GM19452 (cell line): Measurements from ENCODE around the gene MAD2L2.
A peak's percentile ranks its signal among the peaks of the same experiment; 100 is the strongest.

Experiments used
- ATAC-seq: cut with Tn5 transposase; IDR thresholded peaks from one replicate; pipeline ENCODE4 v1.9.1; 2021; ENCODE audit not compliant: unreplicated experiment

The MAD2L2 gene

DNA sequence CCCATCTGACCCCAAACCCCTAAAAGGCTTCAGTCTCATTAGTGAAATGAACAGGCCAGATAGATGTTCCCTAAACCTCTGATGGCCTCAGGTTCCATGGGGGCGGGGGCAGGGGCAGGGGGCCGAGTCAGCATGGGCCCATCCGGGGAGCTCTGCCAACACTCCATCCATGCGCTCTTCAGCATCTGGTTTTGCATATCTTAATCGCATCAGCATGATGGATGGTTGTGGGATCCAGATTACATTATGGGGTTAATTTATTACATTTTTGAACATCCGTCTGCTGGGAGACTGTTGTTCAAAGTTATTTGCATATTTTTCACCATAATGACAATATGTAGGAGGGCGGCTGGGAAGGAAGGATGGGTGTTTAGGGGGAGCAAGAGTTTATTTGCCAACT is 3.1 kb upstream of the MAD2L2 start:
- ATAC-seq: no peak

DNA sequence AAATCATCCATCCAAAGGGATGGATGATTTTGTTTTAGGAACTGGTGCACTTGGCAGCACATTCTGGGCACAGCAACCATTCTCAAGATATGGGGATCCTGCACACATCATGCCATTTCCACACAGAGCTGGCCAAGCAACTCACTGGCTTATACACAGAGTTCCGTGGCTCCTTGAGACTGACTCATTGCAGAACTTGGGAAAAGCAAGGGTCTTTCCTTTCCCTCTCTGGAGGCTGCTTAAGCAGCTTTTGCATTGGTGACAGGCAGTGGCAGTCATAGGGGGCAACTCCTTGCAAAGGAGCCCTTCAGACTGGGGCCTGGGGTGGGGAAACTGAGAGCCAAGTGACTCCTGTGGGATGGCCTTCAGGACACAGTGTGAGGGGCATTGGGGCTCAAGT is 1.9 kb upstream of the MAD2L2 start:
- ATAC-seq: no peak

DNA sequence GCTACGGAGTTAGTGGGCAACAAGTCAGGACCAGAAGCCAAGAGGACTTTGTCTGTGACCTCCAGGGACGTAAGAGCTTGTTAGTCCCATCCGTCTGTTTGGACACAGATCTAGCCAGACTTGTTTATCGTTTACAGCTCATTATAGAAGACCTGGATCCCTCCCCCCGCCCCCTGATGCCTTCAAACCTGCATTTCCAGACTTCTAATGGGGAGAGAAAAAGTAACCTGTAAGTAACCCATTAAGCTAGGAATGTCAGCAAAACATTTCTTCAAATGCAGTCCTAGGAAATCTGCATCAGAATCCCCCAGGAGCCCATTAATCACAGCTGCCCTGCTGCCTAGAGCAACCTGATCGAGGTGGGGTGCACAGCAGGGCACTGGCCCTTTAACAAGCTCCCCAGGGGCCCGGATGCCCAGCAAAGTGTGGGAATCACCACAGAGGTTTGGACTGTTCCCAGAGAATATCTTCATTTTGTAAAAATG is 1.4 kb upstream of the MAD2L2 start:
- no peak for ATAC-seq

DNA sequence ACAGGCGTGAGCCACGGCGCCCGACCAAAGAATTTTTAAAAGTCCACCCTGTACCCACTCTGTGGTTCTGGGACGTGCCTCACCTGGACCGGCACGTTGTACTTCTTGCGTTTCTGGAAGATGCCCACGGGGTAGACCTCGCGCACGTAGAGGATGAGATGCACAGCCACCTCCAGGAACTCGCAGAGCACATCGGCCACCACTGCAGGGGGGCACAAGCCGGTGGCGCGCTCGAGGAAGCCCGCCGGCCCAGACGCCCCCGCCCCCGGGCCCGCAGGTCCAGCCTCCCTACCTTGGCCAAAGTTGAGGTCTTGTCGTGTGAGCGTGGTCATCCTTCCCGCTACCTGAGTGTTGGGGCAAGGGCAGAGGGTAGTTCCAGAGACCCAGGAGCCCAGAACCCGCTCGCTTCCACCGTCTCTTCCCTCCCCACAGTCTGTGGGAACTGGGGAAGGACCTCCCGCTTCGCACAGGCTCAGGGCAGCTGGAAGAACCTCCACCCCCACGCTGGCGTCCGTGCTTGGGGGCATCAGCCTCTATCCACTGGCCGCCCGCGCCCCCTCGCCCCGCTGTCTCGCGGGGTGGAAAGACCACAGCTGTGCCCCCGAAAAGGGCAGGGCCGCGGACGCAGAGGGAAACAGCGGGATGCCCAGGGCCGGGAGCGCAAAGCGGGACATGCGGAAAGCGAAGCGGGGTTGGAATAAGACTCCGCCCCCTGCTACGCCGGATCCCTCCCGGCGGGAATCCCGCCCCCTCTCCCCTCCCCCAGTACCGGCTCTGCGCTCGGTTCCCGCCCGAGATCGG is 478 bp downstream of the MAD2L2 start:
- ATAC-seq: peak; percentile 15

DNA sequence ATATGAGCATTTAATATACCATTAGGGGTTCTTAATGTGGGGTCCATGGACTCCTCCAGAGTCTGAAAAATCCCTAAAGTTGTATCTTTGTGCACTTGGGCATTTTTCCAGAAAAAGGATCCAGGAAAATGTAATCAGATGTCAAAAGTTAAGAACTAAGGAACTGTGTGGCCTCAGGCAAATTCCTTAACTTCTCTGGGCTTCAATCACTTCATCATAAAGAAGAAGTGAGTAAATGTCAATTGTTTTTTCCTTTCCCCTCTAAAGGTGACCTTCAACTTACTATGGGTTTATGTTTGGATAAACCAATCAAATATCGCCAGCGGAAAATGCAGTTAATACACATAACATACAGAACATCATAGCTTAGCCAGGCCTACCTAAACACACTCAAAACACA is 2.5 kb downstream of the MAD2L2 start:
- no peak for ATAC-seq

DNA sequence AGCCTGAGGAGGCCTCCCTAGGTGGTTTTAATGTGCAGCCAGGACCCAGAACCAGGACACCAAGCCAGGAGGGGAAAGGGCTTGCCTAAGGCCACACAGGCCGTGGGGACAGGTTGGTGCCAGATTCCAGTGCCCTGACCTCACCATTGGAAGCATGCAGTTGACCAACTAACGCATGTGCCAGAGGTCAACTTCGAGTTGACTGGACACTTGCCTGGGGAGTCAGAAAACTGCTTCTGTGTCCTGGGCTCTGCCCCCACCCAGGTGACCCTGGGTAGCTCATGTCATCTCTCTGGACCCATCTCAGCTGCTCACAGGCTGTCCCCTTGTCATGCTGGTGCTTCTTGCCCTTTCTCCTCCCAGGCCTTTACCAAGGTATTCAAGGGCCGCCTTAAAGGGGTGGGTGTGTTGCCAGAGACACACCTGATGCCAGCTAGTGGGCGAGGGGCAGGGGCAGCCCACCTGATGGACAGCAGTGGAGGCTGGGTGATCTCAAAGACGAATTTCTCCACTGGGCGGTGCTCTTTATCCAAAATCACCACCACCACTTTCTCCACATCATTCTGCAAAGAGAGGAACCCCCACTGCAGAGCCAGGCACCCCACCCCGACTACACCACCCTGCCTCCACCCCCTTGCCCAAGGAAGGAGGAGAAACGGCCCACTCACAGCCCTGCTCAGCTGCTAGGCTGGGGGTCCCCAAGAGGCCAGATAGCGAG is 4.4 kb downstream of the MAD2L2 start:
- no peak for ATAC-seq

DNA sequence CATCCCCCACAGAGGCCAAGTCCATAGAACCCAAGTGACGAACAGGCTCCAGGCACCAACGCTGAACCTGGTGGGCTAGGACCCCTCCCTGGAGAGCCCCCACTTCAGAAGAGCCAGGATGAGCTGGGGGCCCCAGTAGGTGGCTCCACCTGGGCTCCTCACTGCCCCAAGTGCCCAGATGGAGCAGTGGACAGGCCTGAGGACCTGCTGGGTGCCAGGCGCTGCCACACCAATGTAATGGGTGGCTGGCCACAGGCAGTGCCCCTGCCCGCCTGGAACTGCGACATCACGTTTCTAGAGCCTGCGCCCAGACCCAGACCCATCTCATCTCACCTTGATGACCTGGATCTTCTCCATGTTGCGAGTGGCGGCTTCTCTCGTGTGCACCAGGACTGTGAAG is 5.6 kb downstream of the MAD2L2 start:
- no peak for ATAC-seq

DNA sequence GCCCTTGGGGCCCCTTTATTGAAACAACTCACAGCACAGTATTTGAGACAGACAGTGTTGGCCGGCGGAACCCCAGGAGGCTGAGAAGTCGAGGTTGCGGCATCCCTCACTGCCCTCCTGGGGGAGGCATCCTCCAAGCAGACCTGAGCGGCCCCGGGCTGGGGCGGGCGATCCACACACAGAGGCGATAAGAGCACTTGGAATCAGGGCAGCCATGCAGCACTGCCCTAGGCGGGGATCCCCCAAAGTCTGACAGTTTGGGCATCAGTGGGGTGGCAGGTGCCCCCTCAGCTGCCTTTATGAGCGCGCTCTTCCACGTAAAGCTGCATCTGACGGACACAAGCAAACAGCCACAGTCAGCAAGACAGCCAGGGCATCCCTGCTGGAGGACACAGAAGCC is 6.5 kb downstream of the MAD2L2 start:
- ATAC-seq: no peak

DNA sequence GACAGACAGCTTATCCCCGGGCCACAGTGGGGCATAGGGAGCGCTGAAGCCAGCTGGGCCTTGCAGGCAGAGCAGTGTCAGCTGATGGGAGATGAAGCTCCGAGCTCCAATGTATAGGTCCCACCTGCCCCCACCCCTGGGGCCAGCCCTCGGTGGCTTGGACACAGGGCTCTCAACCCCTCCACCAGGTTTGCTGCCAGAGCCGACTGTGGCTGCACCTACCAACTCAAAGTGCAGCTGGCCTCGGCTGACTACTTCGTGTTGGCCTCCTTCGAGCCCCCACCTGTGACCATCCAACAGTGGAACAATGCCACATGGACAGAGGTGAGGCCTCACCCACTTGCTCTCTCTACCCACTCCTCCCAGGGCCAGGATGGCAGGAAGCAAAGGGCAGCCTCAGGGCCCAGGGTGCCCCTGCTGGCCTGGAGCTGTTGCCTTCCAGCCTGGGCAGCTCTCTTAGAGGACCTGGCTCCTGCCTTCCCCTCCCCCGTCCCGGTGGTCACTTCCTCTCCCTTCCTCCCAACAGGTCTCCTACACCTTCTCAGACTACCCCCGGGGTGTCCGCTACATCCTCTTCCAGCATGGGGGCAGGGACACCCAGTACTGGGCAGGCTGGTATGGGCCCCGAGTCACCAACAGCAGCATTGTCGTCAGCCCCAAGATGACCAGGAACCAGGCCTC is 7.7 kb downstream of the MAD2L2 start:
- no peak for ATAC-seq

DNA sequence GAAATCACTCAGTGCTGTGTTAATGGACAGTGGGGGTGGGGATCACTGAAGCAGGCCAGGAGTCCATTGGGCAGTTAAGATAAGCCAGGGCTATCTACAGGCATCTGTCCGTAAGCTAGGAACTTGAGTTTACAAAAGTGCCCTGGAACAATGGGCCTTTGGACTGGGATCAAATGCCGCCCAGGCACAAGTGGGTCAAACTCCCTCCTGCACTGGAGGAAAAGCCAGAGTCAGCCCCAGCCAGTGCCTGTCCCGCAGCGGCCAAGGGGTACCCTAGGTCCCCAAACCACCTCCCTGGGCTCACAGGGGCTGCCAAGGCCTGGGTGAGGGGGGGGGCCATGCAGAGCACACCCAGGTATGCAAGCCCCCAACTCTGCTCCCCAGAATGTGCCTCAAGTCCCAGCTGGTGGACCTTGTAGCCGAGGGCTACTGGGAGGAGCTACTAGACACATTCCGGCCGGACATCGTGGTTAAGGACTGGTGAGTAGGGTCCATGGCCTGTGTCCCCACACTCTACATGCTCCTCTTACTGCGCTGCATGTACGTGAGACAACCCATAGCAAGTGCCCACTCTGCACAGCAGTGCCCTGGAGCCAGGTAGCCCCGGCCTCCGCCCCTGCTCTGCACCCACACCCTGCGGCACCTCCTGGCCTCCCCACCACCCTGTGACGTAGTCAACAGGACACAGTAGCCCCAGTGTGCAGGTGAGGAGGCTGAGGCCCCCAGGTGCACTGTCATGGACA is 9.2 kb downstream of the MAD2L2 start:
- no peak for ATAC-seq

DNA sequence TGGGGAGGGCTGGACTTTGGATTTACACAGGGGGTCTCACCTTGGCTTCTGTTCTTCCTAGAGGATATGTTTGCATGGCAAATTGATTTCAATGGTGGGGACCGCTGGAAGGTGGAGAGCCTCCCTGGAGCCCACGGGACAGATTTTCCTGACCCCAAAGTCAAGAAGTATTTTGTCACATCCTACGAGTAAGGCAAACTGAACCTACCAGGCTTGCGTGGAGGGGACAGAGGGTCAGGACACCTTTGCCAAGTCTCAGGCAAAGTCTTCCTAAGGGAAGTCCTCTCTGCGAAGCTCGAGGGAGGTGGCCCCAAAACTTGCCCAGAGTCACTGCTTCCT is 9.8 kb downstream of the MAD2L2 start:
- no peak for ATAC-seq

DNA sequence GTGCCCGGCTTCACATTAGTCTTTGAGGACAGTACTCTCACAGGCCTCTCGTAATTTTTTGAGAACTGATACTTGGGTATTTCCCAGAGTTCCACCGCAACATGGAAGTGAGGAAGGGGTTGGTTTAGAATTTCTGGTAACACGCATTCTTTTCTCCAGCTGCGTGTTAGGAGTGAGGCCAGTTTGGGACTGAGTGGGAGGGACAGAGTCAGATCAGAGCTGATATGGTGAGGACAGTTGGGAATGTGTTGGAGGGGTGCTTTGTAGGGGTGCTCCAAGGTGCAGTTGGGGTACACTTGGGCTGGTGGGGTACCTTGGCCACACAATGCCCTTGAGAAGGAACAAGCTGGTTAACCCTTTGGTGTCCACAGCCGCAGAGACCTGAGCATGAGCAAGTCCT is 10.2 kb downstream of the MAD2L2 start:
- no peak for ATAC-seq

DNA sequence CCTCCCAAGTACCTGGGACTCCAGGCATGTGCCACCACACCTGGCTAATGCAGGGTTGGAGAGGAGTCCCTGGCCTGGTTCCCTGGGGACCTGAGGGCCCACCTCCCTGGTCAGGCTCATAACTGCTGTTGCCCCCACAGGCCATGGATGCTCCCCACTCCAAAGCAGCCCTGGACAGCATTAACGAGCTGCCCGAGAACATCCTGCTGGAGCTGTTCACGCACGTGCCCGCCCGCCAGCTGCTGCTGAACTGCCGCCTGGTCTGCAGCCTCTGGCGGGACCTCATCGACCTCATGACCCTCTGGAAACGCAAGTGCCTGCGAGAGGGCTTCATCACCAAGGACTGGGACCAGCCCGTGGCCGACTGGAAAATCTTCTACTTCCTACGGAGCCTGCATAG is 12.4 kb downstream of the MAD2L2 start:
- no peak for ATAC-seq

DNA sequence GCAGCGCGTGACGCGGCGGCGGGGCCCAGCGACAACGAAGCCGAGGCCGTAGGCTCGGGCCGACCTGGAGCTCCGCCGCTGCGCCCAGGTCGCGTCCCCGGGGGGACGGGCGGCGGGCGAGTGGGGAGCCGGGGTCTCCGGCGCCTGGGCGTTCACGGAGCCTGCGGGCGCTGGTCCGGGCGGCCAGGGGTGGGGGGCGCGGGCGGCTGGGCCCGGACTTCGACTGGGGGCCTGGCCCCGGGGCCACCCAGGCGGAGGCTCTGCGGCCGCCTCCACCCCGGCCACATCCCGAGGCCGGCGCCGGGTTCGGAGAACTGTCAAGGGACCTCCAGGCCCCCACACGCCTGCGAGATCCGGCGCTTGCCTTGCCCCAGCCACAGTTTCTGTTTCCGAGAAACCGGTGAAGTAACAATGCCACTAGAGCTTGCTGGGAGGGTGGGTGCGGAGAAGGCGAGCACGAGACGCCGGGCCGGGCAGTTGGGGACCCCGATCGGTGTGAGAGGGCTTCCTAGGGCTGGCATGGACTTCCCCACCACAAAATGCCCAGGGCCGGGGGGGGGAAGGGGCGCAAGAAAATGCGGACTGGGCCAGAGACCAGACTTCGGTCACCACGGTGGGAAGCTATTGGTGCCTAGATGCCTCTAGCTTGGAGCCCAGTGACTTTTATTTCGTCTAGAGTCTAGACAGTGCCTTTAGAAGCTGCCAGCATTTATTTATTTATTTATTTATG is 16.4 kb downstream of the MAD2L2 start:
- peak; percentile 57 for ATAC-seq

DNA sequence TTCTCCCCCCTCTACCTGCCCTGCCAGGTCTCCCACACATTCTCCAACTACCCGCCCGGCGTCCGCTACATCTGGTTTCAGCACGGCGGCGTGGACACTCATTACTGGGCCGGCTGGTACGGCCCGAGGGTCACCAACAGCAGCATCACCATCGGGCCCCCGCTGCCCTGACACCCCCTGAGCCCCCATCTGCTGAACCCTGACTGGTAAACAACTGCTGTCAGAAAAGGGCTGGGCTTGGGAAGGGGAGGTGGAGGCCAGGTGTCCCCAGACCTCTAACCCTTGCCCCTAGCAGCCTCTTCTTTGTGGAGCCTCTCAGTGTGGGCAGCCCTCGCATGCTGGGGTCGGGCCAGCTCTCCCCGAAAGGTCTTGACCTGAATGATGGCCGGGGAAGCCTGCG is 19.8 kb downstream of the MAD2L2 start:
- no peak for ATAC-seq

DNA sequence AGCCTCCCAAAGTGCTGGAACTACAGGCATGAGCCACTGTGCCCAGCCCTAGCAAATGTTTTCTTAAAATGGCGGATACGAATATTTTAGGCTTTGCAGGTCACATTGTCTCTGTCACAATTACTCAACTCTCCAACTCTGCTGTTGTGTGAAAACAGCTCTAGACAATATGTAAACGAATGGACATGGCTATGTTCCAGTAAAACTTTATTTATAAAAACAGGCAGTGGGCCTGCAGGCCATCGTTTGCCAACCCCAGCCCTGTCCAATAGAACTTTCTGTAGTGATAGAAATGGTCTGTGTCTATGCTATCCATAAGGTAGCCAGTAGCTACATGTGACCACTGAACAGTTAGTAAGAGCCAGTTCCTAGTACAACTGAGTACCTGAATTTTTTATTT is 21.2 kb downstream of the MAD2L2 start:
- ATAC-seq: no peak

DNA sequence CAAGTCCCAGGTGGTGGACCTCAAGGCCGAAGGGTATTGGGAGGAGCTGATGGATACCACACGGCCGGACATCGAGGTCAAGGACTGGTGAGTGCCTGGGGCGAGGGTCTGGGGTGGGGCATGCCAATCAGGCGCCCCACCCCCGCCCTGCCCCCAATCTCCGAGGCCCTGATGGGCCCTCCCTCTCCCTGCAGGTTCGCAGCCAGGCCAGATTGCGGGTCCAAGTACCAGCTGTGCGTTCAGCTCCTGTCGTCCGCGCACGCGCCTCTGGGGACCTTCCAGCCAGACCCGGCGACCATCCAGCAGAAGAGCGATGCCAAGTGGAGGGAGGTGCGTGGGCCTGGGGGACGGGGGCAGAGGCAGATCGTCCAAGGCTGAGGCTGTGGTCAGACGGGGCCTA is 22.4 kb downstream of the MAD2L2 start:
- no peak for ATAC-seq

DNA sequence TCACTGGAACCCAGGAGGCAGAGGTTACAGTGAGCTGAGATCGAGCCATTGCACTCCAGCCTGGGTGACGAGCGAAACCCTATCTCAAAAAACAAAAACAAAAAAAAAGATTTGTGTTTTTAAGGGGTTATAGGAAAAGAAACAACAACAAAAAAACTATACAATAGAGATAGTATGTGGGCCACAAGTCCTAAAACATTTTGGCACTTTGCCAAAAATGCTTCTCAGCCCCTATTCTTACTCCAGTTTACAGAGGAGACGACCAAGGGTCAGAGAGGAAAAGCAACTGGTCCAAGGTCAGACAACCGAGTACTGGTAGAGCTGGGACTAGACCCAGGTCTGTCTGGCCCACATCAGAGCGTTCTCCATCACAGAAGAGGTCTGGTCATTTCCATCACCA is 23.3 kb downstream of the MAD2L2 start:
- no peak for ATAC-seq

DNA sequence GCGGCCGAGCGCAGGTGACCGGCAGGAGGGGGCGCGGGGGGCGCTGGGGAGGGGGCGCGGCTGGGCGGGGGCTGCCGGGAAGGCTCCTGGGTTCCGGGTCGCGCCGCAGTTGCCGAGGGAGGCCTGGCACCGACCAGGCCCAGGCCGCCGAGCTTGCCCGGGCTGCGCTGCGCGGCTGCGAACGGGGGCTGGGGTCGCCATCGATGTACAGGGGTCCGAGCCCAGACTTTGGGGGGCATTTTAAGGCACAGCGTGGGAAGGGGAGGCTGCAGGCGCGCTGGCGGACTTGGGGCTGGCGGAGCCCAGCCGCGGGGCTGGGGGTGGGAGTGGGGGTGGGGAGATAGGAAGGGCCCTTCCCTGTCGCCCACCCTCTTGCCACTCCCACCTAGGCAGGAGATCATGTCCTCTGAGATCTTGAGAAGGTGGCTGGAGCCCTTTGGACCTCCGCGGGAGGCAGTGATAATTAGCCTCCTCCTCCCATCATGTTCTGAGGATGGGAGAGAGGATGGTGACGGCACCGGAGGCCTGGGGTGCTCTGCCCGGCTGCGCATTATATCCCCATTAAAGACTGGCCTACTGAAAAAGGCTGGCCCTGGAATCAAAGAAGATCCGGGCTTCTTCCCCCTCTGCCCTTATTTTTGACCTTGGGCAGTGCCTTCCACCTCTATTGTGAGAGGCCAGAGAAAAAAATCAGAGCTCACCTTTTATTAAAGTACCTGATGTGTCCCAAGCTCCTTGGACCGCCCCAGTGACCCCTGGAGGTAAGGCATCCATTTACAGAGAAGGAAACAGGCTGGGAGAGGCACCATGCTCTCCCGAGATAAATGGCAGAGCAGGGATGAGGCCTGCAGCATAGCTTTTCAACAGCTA is 25.8 kb downstream of the MAD2L2 start:
- peak; percentile 23 for ATAC-seq
